ENCODE measurements around the gene ZBTB20.

Gene ZBTB20

DNA sequence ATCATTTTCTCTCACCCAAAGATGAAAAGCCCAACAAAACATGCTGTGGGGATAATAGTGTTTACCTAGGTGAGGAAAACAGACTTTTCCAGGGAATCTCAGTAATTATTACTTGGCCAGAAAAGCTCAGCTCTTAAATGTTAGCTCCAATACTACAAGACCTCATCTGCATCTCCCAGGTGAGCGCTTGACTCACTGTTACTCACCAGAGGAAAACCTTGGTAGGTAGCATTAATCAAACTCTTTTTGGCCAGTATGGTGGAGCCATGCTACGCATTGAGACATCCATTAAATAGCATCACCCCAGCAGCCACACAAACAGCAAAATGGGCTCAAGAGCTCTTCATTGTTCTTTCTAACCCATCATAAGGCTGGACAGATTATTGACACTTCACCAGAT is 754.3 kb downstream of the ZBTB20 start:
- no peak for DNase-seq

DNA sequence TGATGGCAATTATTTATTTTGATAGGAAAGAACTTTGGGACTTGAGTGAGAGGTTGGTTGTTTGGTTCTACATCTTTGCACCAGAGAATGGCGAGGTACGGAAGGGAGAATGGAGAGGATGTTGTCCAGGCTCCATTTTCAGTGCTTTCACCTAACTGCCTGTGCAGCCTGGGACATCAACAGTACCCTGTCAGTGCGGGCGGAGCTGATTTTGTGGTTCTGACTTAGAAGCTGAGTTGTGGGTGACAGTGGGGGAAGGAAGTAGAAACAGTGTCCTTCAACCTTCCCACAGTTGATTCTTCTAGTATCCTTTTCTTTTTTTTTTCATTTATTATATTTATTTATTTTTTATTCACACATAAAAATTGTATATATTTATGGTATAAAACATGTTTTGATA is 757.9 kb downstream of the ZBTB20 start:
- no peak for DNase-seq

DNA sequence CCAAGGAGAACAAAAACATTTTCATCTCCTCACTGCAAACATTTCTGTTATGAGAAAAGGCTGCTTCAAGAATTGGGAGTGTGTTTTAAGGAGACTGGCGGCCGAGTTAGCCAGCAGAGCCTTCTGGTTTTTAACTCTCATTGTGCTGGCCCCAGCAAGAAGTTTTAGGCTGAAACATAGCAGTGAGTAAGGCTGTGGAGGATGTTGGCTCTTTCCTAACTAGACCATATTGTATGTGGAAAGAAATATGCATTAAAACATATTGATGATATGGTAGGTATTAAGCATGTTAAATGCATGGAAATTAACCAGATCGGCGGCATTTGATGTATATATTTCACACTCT is 762.6 kb downstream of the ZBTB20 start:
- DNase-seq, result no peak

DNA sequence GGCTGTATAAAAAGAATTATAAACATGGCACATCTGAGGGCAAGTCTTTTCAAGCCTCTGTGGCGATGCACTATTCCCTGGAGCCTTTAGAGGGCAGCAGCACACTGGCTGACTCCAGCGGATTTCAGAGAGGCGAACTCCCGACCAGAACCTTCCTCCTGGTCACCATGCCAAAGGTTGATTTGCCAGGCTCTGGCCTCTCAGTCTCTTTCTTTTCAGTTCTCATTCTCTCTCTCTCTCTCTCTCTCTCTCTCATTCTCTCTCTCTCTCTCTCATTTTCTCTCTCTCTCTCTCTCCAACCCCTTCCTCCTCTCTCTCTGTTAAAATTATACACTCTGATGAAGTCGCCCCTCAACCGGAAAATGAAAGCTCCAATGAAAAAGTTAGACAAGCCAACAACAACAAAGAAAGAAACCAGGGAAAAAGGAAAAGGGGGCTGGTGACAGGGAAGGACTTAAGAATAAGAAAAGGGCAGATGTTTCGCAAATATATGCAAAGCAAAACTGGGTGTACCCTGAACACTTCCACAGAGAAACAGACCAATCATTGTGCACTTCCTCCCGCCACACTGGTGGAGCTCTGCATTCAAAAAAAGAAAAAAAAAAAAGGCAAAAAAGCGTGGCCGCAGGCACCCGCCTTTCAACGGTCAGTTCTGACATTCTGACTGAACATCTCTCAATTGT is 763.1 kb downstream of the ZBTB20 start:
- DNase-seq, result peak; percentile 78 to 84

DNA sequence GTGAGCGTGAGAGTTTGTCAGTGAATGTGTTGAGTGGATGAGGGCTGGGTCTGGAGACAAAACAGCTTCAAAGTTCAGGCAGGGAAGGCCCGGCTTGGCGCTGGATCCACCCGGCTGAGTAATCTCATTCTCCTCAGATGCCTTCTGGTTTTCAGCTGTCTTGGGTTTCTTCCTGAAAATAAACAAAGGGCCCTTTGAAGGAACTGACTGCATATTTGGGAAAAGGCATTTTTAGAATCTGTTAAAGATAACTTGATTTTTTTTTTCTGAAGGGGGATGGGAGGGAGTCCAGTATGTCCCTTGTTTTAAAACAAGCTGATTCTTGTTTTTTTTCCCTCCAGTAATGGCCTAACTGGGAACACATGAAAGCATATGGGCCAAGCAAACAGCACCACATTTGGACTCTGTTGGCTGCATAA is 766.8 kb downstream of the ZBTB20 start:
- DNase-seq, result no peak

DNA sequence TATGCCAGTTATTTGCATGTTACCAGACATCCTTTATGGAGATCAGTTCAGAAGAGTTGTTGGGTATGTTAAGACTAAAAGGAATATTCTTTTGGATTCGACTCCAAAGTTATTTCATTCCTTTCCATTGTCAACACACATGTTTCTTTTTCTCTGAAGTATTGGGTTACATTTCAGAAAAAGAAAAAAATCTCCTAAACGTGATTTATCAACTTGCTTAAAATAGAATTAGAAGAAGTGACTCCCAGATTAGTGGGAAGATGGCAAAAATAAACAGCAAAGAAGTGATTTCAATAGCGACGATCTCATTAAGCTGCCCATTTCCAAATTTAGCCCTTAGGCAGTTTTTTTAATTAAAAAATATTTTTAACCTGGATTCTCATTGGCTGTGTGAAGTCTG is 767.8 kb downstream of the ZBTB20 start:
- DNase-seq, result no peak

DNA sequence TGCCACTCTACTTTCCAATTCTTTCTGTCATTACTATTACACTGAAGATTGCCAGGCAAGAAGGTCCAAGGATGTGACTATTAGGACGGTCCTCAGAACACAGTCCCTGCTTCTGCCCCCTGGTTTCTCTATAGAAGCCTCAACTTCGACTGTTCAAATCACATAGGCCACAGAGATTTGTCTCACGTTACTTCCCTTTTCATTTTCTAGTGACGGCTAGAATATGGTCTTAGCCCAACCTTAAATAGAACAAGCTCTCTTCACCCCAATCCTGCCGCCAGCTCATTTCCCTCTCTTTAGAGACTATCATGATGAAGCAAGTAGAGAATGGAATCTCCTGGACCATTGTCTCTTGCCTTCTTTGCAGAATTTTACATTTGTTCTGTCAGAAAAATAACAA is 768.3 kb downstream of the ZBTB20 start:
- DNase-seq, result no peak

DNA sequence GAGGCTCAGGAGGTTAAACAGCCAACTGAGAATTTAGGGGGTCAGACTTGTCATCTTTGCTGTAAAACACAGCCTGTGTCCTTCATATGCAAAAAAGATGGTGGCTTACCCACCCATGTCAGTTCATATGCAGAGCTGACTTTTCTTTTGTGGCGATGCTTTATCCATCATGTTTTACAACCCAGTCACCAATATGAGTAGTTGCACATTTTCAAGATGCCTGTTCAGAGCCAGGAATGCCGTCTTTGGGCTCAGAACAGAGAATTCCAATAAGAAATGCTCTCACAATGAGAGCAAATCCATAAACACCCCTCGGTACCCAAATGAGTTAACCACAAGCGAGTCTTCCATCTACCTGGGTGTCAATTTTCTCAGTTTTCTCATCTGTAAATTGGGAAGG is 769.7 kb downstream of the ZBTB20 start:
- no peak for DNase-seq

DNA sequence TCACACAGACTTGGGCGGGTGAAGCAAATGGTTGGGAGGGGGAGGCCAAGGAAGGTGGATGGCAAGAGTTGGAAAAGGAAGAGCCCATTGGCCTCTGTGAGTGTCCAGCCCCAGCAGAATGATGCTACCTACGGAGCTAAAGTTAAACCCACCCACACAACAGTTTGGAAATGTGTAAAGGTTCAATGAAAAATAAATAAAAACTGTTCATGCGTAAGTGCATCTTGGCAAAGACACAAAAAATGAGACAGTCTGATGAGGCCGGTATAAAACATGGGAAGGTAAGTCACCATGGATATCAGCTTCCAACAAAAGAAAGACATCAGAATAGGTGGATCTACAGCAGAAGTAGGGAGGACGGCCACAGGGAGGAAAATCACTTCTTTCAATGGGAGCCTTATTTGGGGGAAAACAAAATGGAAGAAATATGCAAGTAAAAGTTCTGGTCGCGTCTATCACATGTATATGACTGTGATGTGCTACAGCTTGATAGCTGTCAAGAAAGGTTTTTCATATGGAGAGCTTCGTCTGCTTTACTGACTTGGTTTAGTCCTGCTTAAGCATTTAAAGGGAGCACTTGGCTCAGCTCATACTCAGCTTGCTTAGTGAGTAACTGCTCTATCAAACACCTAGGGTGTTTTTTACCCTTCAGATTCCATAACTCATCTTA is 770.4 kb downstream of the ZBTB20 start:
- DNase-seq, result no peak

DNA sequence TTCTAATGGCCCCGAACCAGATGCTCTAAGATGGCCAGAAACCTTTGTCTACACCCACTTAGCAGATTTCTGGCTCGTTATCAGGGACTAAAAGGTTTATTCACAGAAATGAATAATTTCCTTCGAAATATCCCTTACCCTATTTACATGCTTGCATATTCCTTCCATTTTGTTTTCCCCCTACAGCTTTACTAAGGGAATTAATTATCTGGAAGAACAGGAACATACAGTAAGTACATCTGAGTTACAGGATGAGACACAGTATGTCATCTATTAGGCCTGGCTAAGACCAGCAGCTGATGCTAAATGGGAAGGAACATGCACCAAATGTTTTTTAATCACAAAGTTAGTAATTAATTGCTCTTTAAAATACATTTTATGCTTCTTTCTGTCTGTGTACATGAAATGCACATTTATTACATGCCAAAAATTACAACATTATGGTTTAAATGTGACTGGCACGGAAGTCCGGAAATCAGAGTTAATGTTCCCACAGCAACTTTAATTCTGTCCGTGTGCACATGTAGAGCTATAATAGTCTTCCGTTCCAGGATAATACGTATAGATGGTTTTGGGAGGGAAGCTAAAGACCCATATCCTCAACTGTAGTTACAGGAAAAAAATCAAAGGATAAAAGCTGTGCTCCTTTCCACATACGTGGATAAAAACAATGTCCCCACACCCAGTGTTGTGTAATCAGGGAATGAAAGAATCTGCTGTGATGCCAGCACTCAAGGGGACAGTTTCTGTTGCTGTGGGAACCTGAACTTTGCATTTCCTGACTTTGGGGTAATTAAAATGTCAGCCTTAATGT is 771.3 kb downstream of the ZBTB20 start:
- no peak for DNase-seq

DNA sequence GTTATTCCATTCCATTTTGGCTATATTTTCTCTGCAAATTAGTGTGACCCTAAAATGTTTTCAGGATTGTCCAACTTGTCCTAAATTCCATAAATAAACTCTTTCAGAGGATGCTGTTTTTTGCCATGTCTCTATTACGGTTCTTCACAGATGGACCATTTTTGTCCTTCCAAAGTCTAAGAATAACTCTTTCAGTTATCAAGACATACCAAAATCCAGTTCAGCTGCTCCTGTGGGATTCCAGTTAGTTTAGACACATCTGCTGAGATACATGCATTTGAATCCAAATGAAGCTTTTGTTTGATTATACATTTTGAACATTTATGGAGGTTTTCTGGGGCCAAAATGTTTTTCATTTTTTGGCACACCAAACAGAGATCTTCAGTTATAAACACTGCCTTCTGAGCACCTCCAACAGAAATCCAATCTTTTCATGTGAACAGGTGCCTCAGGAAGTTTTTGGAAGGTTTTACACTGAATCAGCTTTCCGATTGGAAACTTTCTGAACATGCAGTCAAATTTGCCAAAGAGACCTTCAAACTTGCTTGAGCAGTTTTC is 772.6 kb downstream of the ZBTB20 start:
- no peak for DNase-seq

DNA sequence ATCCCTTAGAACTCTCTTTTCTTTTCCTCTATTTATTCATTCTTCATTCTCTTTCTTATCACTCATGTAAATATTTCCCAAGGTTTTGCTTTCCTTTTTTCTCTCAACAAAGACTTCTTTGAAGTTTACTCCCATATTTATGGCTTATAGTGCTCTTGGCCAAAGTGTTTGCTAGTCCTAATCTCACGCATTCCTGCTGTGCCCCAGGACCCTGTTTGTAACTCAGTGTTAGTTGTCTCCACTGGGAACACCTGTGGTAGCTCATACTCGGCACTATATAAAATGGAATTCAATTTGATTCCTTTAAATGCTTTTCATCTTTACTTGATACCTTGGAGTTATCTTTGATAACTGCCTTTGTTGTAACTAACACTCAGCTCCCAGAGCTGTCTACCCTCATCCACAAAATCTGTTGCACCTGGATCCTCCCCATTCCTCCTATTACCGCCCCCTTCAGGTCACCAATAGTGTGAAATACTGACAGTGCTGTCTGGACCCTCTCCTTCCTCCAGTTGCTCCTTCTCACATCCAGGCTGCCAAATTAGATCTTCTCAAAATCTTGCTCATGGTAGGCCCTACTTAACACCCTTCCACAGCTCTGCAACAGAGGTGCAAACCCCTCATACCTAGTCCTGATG is 776.4 kb downstream of the ZBTB20 start:
- DNase-seq, result no peak

DNA sequence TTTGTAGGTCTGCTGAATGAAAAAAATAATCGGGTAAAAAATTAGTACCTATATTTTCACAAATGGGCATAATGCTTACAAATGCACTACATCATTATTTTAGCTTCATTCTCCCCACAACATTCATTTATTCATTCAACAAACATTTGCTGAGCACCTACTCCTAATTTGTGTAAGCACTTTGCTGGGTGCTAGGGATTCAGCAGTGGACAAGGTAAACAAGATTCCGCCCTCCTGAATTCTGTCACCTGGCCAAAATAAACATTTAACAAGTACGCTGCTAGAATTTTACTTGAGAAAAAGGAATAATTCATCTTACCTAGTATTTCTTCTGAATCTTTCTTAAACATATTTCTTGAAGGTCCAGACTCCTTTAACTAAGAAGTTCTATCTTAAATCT is 781.2 kb downstream of the ZBTB20 start:
- no peak for DNase-seq

DNA sequence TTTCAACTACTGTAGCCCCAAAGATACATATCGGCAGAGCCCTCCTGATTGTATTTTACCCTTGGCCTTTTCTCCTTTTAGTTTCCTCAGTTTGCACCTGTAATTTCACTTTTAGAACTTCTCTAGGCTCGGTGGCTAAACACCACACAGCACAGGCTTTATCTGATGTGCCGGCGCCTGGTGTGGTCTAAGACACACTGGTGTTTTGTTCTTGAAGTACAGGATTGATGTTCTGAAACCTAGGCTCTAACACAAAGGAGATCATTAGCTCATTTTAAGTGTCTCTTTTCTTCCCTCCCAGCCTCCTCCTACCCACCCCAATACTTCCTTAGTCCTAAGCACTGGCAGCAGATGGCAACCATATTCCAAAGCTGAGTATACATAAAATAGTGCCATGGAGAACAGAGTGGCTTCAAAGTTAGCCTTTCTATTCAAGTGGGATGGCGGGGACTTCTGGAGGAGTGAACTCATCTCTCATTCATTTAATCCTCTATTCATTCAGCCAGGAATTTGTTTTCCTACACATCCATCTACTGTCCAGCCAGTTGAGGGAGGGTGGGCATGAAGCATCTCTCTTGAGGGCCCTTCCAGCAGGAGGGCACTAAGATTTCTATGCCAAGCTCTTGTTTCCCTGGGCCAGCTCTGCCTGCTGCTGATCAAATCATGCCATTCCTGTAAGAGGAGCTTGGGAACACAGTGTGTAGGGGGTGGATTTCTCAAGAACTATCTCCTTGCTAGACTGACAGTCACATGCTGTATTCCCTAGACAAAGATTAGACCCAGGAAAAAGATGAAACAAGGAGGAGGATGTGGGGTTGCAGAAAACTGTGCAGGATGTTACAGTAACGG is 782.1 kb downstream of the ZBTB20 start:
- no peak for DNase-seq

DNA sequence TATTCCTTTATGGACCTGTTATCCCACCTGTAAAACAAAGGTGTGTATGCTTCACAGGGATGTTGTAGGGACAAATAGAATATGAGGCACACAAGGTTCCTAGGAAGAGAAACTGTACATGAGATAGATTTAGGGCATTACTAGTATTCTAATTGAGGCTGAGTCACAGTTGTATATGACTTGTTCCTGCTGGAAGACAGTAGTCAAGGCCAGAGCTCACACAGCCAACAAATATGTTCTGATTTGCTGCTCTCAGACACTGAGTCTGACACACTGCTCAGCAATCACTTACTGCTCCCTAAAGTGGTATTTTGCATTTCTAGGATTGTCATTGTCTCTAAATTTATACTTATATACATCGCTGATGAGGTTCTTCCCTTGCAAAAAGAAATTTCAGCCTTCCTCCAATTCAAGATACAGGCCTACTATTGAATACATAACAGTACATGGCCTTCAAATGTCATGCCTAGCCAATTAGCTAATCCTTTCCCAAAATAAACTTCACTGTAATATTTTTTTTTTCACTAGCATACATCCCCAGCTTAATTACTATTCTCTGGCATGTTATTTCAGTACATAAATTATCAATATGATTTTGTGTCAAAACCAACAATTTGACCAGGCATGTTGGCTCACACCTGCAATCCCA is 783.4 kb downstream of the ZBTB20 start:
- no peak for DNase-seq

DNA sequence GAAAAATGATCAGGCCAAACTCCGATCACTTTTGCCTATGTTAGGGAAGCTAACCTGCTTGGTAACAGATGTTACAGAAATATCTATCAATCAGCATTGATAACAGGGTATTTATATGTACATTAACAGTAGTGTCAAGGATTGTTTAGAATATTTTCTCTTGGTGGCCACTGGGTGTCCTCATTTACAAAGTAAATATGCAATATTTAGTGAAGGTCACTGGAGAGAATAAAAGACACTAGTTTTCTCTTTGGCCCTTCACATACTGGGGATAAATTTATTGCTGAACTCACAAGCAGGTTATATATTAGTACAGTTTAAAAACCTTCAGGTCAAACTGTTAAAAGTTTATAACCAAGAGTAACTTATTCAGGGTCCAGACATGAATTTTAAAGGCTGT is 784.3 kb downstream of the ZBTB20 start:
- DNase-seq, result no peak

DNA sequence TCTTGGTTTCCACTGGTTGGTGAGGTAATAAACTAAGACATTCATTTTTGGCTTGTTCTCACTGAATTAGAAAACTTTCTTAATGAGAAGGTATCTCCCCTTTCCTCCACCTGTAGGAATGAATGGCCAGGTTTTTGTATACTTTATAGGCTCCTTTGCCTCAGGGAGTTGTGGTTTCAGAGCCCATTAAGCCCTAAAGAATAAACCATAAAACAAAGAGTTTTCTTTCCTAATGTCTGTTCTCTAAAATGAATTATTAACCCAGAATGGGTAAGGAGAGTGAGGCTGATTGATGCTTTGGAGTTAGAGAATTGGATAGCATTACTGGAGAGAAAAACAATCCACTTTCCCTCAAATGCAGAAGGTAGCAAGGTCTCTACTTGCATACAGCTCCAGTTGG is 785.7 kb downstream of the ZBTB20 start:
- DNase-seq, result no peak

DNA sequence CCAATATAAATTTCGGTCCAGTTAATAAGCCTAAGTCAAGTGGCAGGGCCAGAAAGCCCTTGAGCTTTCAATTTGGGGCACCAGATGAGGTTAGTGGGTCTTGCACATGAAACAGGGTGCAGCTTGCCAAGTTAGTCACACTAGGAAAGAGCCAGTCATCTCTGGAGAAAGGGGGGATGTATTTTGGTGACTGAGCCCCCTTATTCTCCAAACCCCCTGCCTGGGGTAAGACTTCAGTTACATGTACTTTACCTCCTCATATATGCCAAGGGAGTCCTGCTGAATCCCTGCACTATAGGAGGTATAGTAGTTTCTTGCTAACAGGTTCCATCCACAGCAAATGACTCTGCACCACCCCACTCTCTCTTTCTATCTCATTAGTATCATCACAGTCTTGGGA is 790.6 kb downstream of the ZBTB20 start:
- DNase-seq, result no peak

DNA sequence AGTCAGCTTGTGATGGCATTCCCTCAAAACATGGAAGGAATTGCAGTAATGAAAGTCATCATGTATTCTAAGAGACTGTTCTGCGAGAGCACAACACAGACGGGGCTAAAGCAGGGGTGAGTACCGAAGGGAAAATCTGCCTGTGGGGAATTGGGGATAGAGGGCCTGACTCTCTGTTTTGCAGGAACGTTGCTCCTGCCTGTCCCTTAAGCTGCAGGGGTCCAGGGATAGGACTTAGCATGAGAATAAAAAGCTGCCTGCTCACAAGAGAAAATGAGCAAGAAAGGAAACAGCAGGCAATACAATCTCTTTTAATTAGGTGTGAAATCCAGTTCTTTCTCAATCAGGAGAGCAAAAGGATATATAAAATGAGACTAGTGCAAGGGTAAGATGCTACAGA is 791.0 kb downstream of the ZBTB20 start:
- no peak for DNase-seq

DNA sequence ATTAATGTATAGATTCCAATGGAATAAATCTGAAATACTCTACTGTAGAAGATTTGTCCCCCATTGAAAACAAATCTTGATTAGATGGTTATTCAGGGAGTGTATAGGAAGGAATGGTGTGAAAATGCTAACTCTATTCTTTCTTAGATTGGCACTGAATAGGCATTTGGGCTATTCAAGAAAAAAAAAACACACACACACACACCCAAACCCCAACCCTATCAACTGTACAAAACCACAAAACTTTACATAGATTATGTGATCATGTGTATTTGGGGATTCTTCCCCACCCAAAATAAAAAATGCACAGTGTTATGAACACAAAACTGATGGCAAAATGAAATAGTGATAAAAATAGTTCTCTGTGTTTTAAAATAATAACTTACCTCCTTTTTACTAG is 791.4 kb downstream of the ZBTB20 start:
- DNase-seq, result no peak

DNA sequence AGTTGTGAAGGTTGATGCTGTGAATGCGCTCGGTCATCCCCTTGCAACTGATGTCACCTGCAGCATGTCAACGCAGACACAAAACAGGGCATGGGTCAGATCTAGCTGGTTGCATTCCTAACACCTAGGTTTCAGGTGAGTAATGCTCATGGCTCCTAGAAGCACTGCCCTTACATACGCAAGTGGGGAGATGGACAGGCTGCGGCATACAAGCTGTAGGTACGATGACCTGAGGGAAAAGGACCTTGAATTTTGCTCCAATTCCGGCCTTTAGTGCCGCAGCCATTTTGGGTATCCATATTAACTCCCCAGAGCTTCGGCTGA is 795.3 kb downstream of the ZBTB20 start:
- DNase-seq, result no peak
